ENCODE data around the gene MKRN1.
A peak's percentile ranks its signal among the peaks of the same experiment; 100 is the strongest.
"Not testable (repeated sequence)": the region's sequence is repeated elsewhere in the genome, so short reads cannot be mapped to it uniquely, and the experiment has no call there.

Gene MKRN1, protein sequence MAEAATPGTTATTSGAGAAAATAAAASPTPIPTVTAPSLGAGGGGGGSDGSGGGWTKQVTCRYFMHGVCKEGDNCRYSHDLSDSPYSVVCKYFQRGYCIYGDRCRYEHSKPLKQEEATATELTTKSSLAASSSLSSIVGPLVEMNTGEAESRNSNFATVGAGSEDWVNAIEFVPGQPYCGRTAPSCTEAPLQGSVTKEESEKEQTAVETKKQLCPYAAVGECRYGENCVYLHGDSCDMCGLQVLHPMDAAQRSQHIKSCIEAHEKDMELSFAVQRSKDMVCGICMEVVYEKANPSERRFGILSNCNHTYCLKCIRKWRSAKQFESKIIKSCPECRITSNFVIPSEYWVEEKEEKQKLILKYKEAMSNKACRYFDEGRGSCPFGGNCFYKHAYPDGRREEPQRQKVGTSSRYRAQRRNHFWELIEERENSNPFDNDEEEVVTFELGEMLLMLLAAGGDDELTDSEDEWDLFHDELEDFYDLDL

GRCh38 chr7:140479062-140479738 lies at the start of gene MKRN1:
Gene MKRN1, minus strand, starts transcription at chr7:140479505. Its CDS starts 161 bp downstream, at chr7:140479344.
- peak; percentile 71 to 92 for DNase-seq

DNA sequence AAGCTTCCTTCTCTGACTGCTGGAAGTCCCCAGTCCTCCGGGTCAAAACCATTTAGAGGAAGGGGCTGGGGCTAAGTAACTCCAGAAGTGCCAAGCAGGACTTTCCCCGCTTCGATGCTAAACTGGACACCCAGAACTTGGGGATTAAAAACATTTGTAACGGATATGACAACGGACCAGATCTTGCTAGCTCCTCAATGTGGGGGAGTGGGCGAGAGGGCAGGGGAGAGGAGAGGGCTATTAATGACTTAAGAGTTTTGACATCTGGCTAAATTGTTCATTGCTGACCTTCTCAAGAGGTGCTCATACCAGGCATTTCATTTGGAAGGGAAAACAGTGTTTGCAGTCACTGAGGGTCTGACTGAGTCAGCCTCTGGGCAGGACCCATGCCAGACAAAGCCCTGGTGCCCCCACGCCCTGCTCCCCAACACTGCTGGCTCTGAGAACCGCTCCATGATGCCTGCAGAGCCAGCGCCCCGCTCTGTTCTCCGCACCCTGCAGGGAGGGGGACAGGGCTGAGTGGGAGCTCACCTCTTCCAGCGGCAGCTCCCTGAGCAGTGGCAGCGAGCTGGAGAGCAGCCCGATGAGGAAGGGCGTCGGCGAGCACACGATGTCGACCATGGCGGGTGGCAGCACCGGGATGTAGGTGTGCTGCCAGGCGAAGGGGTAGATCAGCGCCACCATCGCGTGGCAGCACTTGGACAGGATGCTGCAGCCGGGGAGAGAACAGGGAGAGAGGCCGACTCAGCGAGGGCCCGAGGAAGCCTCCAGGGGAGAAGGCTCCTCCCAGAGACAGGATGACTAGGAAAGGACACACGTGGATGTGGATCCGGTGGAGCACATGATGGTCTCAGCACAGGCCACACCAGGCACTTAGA lies 47.7 kb upstream of the MKRN1 start:
- DNase-seq: no peak

DNA sequence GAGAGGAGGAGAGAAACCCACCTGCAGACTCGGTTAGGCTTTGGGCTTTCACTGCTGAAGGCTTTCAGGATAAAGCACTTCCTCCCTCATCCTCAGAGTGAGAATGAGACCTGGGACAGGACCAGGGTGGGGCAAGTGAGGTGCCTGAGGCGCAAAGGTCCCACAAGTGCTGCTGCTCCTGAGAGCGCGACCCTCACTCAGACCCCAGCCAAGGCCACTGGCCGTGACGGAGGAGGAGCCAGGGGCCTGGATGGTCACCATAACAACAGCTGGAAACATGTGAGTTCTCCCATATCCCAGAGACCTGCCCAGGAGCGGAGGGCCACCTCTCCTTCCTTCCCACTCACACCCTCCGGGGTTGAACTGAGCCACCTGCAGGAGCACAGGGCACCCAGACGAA lies 46.9 kb upstream of the MKRN1 start:
- no peak for DNase-seq

DNA sequence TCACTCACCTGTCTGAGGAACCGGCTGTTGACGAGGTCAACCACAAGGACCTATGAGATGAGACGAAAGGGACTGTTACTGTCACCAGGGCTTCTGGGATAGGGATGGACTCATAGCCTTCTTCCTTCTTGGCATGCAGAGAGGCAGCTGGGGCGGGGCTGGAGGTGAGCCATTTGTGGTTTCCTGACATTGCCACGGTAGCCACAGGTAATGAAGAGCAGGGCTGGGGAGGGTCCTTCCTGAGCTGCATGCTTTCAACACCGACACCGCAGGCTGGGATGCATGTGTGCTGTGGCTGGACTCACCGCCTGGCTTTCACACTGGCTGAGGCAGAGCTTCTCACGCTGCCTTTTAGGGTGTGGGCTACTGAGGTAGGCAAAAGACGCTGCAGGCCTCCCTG lies 46.4 kb upstream of the MKRN1 start:
- no peak for DNase-seq

DNA sequence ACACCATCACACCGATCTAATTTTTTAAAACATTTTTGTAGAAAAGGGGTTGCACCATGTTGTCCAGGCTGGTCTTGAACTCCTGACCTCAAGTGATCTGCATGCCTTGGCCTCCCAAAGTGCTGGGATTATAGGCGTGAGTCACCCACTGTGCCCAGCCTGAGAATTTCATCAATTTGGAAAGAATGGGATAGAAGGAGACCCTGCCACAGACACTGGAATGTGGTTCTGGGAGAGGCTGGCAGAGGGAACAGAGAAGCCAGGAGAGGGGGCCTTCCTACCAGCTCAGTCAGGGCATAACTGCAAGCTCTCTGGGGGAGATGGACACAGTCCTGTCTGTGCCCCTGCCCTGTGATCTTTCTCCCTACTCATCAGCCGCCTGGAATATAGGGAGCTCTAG lies 42.1 kb upstream of the MKRN1 start:
- DNase-seq: no peak

GRCh38 chr7:140519007-140519399 lies 39.7 kb upstream of the MKRN1 start:
- no peak for DNase-seq

DNA sequence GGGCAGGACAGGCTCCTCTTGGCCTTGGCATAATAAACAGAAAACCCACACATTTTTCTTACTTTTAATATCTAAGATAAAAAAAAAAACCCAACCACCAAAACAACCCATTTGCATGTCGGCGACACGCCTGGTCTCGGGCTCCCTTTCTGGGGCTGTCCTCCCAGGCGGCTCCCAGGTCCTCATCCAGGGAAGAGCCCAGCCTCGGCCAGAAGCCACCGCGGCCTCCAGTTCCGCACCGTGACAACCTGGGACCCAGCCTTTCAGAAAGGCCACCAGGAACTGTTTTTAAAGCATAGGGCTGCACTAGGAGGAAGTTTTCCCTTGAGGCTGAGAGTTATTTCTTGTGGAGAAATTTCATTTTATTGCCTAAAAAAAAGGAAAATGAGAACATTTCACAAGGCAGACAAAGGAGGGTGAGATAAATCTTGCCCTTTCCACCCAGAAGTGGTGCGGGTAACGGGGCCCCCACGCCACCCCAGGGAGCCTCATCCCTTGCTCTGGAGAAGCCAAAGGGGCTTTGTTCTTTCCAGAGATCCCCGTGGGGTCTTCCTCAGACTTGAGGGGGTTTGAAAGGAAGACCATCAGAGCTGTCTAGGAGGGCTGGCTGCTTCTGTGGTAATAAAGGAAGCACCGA lies 39.2 kb upstream of the MKRN1 start:
- no peak for DNase-seq

GRCh38 chr7:140517546-140518369 lies 38.5 kb upstream of the MKRN1 start:
- peak; percentile 59 to 88 for DNase-seq

GRCh38 chr7:140512317-140513000 lies 33.2 kb upstream of the MKRN1 start:
- peak in 1 of 2 experiments; percentile 47 for DNase-seq

DNA sequence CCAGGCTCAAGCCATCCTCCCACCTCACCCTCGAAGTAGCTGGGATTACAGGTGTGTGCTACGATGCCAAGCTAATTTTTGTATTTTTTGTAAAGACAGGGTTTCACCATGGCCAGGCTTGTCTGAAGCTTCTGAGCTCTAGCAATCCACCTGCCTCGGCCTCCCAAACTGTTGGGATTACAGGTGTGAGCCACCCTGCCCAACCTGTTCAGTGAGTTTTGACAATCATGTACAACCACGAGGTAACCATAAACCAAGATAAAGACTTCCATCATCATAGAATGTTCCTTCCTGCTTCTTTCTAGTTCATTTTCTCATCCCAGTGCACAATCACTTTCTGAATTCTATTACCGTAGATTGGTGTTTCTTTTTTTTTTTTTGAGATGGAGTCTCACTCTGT lies 30.5 kb upstream of the MKRN1 start:
- no peak for DNase-seq

DNA sequence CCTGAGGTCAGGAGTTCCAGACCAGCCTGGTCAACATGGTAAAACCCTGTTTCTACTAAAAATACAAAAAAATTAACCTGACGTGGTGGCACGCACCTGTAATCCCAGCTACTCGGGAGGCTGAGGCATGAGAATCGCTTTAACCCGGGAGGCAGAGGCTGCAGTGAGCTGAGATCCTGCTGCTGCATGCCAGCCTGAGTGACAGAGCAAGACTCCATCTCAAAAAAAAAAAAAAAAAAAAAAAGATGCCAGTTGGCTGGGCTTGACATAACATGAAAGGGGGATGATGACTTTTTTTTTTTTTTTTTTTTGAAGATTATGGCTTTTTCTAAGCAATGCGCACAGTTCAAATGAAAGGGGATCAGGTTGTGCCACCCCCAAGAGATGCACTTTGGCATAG lies 28.3 kb upstream of the MKRN1 start:
- not testable (repeated sequence) for DNase-seq

DNA sequence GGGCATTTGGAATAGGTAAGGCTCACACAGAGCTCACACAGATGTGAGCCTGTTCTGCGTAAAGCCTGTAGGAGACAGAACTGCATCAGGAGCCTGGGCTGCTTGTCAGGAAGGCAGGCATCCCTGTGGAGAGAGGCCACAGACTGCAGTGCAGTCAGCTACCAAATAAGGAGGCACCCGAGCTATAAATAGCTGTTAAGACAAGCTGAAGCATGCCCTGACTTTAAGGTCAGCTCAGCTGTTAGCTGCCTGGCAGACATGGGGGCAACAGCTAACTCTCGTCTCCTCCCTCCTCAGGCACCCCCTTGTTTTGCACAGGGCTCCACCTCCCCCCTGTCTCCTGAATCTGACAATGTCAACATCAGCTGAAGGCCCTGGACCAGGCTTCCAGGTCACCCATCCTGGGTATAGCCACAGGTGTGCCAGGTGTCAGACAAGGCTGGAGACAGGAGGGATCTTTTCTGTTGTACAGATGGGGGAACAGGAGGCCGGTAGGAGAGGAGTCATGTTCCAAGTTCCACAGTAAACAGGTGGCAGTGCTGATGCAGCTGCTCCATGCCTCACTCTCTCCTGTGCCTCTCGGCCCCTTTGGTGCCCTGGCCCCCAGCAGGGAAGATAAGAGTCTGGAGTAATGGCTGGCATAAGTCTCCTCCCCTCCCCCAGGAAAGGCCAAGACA lies 27.6 kb upstream of the MKRN1 start:
- peak in 1 of 2 experiments; percentile 26 for DNase-seq

DNA sequence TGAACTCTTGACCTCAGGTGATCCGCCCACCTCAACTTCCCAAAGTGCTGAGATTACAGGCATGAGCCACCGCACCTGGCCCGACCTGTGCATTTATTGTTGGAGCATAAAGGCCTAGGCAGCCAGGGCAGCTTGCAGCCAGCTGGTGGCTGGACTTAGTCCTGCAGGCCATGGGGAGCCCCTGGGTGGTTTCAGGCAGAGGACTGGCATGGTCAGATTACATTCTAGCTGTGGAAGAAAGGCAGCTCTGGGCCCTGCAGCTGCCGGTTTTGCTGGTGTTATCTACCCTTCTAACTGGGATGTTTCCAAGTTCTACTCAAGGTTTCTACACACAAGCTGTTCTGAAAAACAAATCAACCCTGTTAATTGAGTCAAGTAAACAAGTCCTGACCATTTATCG lies 22.7 kb upstream of the MKRN1 start:
- no peak for DNase-seq

DNA sequence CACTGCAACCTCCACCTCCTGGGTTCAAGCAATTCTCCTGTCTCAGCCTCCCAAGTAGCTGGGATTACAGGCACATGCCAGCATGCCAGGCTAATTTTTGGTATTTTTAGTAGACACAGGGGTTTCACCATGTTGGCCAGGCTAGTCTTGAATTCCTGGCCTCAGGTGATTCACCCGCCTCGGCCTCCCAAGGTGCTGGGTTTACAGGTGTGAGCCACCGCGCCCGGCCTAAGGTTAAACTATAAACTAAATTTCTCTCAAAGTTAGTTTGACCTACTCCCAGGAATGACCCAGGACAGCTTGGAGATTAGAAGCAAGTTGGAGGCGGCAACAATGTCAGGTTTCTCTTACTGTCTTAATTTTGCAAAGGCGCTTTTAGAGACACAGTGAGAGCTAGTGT lies 18.5 kb upstream of the MKRN1 start:
- DNase-seq: not testable (repeated sequence)

GRCh38 chr7:140497241-140497769 lies 18.0 kb upstream of the MKRN1 start:
- no peak for DNase-seq

GRCh38 chr7:140495514-140496097 lies 16.3 kb upstream of the MKRN1 start:
- no peak for DNase-seq

GRCh38 chr7:140494867-140495266 lies 15.6 kb upstream of the MKRN1 start:
- DNase-seq: no peak

DNA sequence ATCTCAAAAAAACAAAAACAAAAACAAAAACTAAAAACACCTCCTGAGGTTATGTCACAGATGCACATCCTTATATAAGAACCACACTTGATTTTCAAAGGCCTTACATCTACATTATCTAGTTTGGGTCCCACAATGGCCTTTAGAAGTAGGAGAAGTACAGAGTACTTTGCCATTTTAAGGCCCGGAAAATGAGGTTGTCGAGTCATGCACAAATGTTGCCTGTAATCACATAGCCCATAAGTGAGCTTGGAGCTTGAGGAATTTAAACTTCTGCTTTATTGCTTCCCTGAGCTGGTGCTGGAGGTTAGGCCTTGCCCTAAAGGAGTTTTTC lies 9.7 kb upstream of the MKRN1 start:
- DNase-seq: no peak

DNA sequence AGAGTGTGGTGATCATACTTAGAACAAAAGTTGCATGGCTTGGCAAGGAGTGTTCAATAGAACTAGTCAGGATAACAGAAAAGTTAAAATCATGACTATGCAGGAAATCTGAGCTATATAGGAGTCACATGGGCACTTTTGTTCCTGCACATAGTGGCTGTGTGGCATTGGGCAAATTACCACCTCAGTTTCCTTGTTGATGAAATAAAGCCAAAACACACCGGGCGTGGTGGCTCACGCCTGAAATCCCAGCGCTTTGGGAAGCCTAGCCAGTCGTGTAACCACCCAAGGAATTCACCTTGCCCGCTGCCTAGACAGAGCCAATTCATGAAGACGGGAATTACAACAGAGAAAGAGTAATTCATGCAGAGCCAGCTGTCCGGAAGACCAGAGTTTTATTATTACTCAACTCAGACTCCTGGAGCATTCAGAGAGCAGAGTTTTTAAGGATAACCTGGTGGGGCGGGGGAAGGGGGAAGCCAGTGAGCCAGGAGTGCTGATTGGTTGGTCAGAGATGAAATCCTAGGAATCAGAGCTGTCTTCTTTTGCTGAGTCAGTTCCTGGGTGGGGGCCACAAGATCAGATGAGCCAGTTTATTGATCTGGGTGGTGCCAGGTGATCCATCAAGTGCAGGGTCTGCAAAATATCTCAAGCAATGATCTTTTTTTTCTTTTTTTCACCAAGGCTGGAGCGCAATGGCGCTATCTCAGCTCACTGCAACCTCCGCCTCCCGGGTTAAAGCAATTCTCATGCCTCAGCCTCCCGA lies 6.4 kb upstream of the MKRN1 start:
- no peak for DNase-seq
